Endometrial microvascular endothelial cells (primary cell): ENCODE data around the gene XPOT. TPM values are rescaled to one million over a fixed set of nuclear protein-coding genes. Genes with fewer than 3 reads are reported as not detected.
"Not testable (repeated sequence)": the region's sequence is repeated elsewhere in the genome, so short reads cannot be mapped to it uniquely, and the experiment has no call there.

Experiments used
- in situ Hi-C: cut with HindIII; loops from 2 replicates; pipeline ENCODE4 v1.10.0; 2017; ENCODE audit warnings: low sequenced_read_pairs, low pct_unique_long_range_greater_than_20kb; ENCODE audit errors: inconsistent ontology term
- total RNA-seq: library from RNA; depleted of rRNA; stranded (reverse); fragments of >200 nt; gene quantifications from one replicate; pipeline ENCODE4 v1.2.3, GENCODE V29; 2015; ENCODE audit errors: inconsistent ontology term

Gene XPOT
- total RNA-seq = 55.2 TPM

GRCh38 chr12:64403707-64404469, at the start of gene XPOT:
Gene XPOT, plus strand, starts transcription at chr12:64404392. Its CDS starts 5,644 bp downstream, at chr12:64410036.
- in situ Hi-C loops = no loop called here

- in situ Hi-C loops = not testable (repeated sequence)
Observed at GRCh38 chr12:64356209-64356608, 48.0 kb upstream of the XPOT start.

- in situ Hi-C loops = not testable (repeated sequence)
Observed at GRCh38 chr12:64361173-64361572, 43.0 kb upstream of the XPOT start.

DNA sequence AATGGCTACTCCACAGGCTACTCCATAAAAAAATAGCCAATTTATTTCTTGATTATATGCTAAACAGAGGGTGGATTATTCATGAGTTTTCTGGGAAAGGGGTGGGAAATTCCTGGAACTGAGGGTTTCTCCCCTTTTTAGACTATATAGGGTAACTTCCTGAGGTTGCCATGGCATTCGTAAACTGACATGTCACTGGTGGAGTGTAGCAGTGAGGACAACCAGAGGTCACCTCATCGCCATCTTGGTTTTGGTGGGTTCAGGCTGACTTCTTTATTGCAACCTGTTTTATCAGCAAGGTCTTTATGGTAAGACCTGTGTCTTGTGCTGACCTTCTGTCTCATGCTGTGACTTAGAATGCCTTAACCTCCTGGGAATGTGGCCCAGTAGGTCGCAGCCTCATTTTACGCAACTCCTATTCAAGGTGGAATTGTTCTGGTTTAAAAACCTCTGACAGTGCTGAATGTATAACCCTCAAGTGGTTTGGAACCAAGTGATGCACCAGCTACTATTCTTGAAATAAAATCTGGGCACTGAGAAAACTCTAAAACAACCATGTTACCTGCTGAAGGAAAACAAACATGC, 41.4 kb upstream of the XPOT start:
- in situ Hi-C loops = no loop called here

- in situ Hi-C loops = no loop called here
Observed at GRCh38 chr12:64383675-64384074, 20.5 kb upstream of the XPOT start.

DNA sequence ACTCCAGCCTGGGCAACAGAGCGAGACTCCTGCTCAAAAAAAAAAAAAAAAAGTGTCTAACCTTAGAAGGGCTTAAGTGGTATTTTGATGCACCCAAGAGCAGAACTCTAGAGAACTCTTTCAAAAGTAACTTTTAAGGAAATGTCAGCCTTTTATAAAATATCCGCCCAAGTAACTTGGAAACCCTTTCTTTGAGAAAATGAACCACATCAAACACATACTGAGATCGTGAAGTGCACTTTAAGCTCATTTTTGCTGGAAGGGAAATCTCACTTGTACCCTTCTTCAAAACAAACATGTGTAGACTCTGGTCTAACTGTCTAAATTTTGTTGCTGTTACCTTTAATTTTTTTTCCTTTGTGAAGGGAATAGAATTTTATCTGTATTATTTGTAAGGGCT, 19.2 kb upstream of the XPOT start:
- in situ Hi-C loops = no loop called here

- in situ Hi-C loops = no loop called here
Observed at GRCh38 chr12:64385468-64385867, 18.7 kb upstream of the XPOT start.

DNA sequence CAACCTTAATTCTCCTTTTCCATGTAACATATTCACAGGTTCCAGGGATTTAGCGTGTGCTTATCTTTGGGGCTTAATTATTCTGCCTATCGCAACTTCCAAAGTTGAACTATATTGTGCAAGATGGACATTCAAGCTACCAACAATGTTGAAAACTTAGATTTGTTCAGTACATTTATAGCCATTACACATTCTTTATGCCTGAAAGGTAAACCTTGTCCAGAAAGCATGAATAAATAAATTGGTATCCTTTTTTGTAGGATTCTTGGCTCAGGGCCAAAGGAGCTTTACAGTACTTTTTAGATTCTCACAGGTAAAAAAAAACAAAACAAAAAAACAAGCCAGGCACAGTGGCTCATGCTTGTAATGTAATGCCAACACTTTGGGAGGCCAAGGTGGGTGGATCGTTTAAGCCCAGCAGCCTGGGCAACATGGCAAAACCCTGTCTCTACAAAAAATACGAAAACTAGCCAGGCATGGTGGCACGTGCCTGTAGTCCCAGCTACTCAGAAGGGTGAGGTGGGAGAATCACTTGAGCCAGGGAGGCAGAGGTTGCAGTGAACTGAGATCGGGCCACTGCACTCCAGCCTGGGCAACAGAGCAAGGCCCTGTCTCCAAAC, 16.9 kb upstream of the XPOT start:
- in situ Hi-C loops = no loop called here

- in situ Hi-C loops = no loop called here
Observed at GRCh38 chr12:64389154-64389553, 15.0 kb upstream of the XPOT start.

- in situ Hi-C loops = no loop called here
Observed at GRCh38 chr12:64390275-64390851, 13.8 kb upstream of the XPOT start, which contains the start of gene C12orf56. Gene C12orf56, minus strand, starts transcription at chr12:64390758. Its CDS starts 193 bp downstream, at chr12:64390565.

GRCh38 chr12:64392221-64392620, 12.0 kb upstream of the XPOT start:
- in situ Hi-C loops = no loop called here

GRCh38 chr12:64395739-64396138, 8.5 kb upstream of the XPOT start:
- in situ Hi-C loops = no loop called here

DNA sequence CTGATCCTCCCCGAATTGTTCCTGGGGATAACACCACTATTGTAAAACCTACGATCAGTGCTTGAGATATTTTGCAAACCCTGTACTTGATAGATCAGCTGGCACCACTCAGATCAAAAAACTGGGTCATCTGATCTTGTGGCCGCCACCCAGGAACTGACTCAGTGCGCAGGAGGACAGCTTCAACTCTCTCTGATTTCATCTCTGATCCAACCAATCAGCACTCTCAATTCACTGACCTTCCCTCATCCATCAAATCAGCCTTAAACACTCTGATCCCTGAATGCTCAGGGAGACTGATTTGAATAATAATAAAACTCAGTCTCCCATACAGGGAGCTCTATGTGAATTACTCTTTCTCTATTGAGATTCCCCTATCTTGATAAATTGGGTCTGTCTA, 4.2 kb upstream of the XPOT start:
- in situ Hi-C loops = no loop called here

DNA sequence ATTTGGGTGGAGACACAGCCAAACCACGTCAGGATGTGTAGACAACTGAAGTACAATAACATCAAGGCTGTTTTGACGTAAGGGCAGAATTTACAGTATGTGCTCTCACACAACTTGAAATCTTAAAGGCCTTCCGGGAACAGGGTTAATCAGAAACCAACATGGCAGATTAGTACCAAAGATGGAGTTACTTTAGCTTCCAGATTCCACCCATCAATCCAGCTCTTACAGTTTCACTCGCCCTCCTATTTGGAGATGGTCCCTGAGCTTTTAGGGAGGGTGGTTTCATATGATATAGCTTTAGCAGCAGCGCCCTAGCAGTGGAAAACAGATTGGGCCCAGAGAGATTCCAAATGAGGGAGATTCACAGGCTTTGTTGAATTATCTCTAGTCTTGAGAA, 2.0 kb upstream of the XPOT start:
- in situ Hi-C loops = no loop called here

DNA sequence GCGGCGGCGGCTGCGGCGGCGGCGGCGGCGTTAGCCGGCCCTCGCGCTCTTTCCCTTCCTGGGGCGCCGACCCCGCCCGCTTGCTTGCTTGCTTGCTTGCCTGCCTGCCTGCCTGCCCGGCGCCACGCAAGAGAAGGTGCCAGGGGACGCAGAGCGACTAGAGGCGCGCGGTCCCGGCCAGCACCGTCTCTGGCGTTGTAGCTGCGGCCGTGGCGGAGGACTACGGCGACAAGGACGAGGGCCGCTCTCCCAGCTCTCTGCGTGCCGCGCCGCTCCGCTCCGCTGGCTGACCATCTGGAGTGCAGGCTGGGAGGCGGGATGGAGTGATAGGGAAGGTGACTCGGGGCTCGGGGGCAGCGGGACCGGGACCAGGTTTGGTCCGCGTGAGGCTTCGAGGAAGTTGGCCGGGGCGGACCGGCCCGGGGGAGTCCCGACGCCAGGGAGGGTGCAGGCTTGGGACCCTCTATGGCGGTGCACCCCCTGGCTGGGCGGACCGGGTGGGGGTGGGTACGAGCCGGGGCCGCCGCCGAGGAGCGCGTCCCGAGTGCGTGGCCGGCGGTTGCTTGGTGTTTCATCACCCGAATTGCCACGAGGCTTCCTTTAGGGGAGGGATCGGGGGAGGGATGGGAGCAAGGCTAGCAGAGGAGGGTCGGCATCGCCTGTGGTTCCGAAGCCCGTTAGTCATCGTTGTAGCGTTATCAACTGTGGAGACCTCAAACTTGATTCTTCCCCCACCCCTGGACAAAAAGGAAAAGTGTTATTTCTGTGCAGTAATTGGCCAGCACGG, 471 bp downstream of the XPOT start:
- in situ Hi-C loops = no loop called here

- in situ Hi-C loops = no loop called here
Observed at GRCh38 chr12:64407342-64408223, 3.4 kb downstream of the XPOT start.

GRCh38 chr12:64411427-64411826, 7.2 kb downstream of the XPOT start:
- in situ Hi-C loops = no loop called here

- in situ Hi-C loops = no loop called here
Observed at GRCh38 chr12:64412459-64412858, 8.3 kb downstream of the XPOT start.
